ENCODE measurements around the gene SLC39A6.
A peak's percentile ranks its signal among the peaks of the same experiment; 100 is the strongest.
"Not testable (repeated sequence)": the region's sequence is repeated elsewhere in the genome, so short reads cannot be mapped to it uniquely, and the experiment has no call there.

The SLC39A6 gene

GRCh38 chr18:36099311-36099710 is 29.8 kb downstream of the SLC39A6 start:
- DNase-seq (ENCODE audit: low read depth in 2 of 2) = no peak

GRCh38 chr18:36096955-36097354 is 32.2 kb downstream of the SLC39A6 start:
- DNase-seq (ENCODE audit: low read depth in 2 of 2) = no peak

GRCh38 chr18:36095936-36096519 is 33.1 kb downstream of the SLC39A6 start:
- no peak for DNase-seq (ENCODE audit: low read depth in 2 of 2)

- no peak for DNase-seq (ENCODE audit: low read depth in 2 of 2)
Observed at GRCh38 chr18:36094431-36094830, 34.7 kb downstream of the SLC39A6 start.

- not testable (repeated sequence) for DNase-seq (ENCODE audit: low read depth in 2 of 2)
Observed at GRCh38 chr18:36092116-36092515, 37.0 kb downstream of the SLC39A6 start.

GRCh38 chr18:36089001-36089400 is 40.1 kb downstream of the SLC39A6 start:
- no peak for DNase-seq (ENCODE audit: low read depth in 2 of 2)

- no peak for DNase-seq (ENCODE audit: low read depth in 2 of 2)
Observed at GRCh38 chr18:36088256-36088655, 40.9 kb downstream of the SLC39A6 start.

GRCh38 chr18:36086186-36086585 is 43.0 kb downstream of the SLC39A6 start:
- no peak for DNase-seq (ENCODE audit: low read depth in 2 of 2)

- DNase-seq (ENCODE audit: low read depth in 2 of 2) = no peak
Observed at GRCh38 chr18:36085195-36085594, 43.9 kb downstream of the SLC39A6 start.

- no peak for DNase-seq (ENCODE audit: low read depth in 2 of 2)
Observed at GRCh38 chr18:36083729-36084128, 45.4 kb downstream of the SLC39A6 start.

- DNase-seq (ENCODE audit: low read depth in 2 of 2) = not testable (repeated sequence)
Observed at GRCh38 chr18:36081118-36081517, 48.0 kb downstream of the SLC39A6 start.

- DNase-seq (ENCODE audit: low read depth in 2 of 2) = no peak
Observed at GRCh38 chr18:36078751-36079529, 50.2 kb downstream of the SLC39A6 start.

- DNase-seq (ENCODE audit: low read depth in 2 of 2) = not testable (repeated sequence)
Observed at GRCh38 chr18:36077764-36078163, 51.4 kb downstream of the SLC39A6 start.

GRCh38 chr18:36075862-36076587 is 53.1 kb downstream of the SLC39A6 start:
- no peak for DNase-seq (ENCODE audit: low read depth in 2 of 2)

- DNase-seq (ENCODE audit: low read depth in 2 of 2) = no peak
Observed at GRCh38 chr18:36074435-36074834, 54.7 kb downstream of the SLC39A6 start.

GRCh38 chr18:36073676-36074075 is 55.5 kb downstream of the SLC39A6 start:
- DNase-seq (ENCODE audit: low read depth in 2 of 2) = no peak

GRCh38 chr18:36072406-36072805 is 56.7 kb downstream of the SLC39A6 start:
- DNase-seq (ENCODE audit: low read depth in 2 of 2) = not testable (repeated sequence)

GRCh38 chr18:36067055-36067957 is 61.8 kb downstream of the SLC39A6 start, which contains the start of gene RPRD1A:
Gene RPRD1A, minus strand, starts transcription at chr18:36067559. Its CDS starts 155 bp downstream, at chr18:36067404.
- peak; percentile 98 for DNase-seq (ENCODE audit: low read depth in 2 of 2)

GRCh38 chr18:36066686-36067054 is 62.5 kb downstream of the SLC39A6 start:
- no peak for DNase-seq (ENCODE audit: low read depth in 2 of 2)

- no peak for DNase-seq (ENCODE audit: low read depth in 2 of 2)
Observed at GRCh38 chr18:36066001-36066400, 63.1 kb downstream of the SLC39A6 start.

GRCh38 chr18:36064809-36065079 is 64.4 kb downstream of the SLC39A6 start:
- DNase-seq (ENCODE audit: low read depth in 2 of 2) = not testable (repeated sequence)

Data from stimulated activated CD8-positive, alpha-beta memory T cell treated with anti-CD3 and anti-CD28 coated beads, Interleukin-2, amount 100 ng/mL, for 48 hours (primary cell).